HepG2 (cell line): ENCODE data around the gene KRTAP12-2. TPM values are rescaled to one million over a fixed set of nuclear protein-coding genes. Genes with fewer than 3 reads are reported as not detected.

Experiments used
- BORCS8-MEF2B ChIP-seq: sonication (generic); formaldehyde crosslinking; IDR thresholded peaks from 2 replicates; pipeline ENCODE4 v1.8.0; 2022; ENCODE audit warnings: mild to moderate bottlenecking, missing genetic modification reagents
- FOXM1 ChIP-seq: sonication (generic); formaldehyde crosslinking; IDR thresholded peaks from 2 replicates; pipeline ENCODE4 v1.5.0; 2020; ENCODE audit warnings: missing genetic modification reagents
- FOXP1 ChIP-seq, 2 experiments: fragments of 450-650 bp in 1 of 2; IDR thresholded peaks; 2 replicates each; pipeline ENCODE4 v1.6.1; 2017 to 2018; ENCODE audit warnings: antibody characterized with exemption in 1 of 2
- HNF1B ChIP-seq: sonication (generic); formaldehyde crosslinking; IDR thresholded peaks from 2 replicates; pipeline ENCODE4 v1.5.1; 2020; ENCODE audit warnings: mild to moderate bottlenecking, moderate library complexity, missing genetic modification reagents
- NR2F1 ChIP-seq, 2 experiments: fragments of 450-650 bp in 1 of 2; formaldehyde crosslinking in 1 of 2; IDR thresholded peaks; 2 replicates each; pipeline versions ENCODE4 v1.5.0 to v1.6.1; 2016 to 2020; ENCODE audit warnings: mild to moderate bottlenecking in 1 of 2, missing compliant biosample characterization in 1 of 2, missing genetic modification reagents in 1 of 2, moderate library complexity in 1 of 2
- NRL ChIP-seq: sonication (generic); formaldehyde crosslinking; IDR thresholded peaks from 2 replicates; pipeline ENCODE4 v1.5.0; 2020; ENCODE audit warnings: missing genetic modification reagents, mild to moderate bottlenecking, moderate library complexity, borderline replicate concordance
- PRPF4 ChIP-seq: fragments of 200-400 bp; formaldehyde crosslinking; IDR thresholded peaks from 2 replicates; pipeline ENCODE4 v1.6.1; 2016; ENCODE audit warnings: low read length, low read depth; ENCODE audit not compliant: poor library complexity, severe bottlenecking
- RFX1 ChIP-seq: fragments of 450-650 bp; IDR thresholded peaks from 2 replicates; pipeline ENCODE4 v1.6.1; 2017
- RORA ChIP-seq: sonication (generic); formaldehyde crosslinking; IDR thresholded peaks from 2 replicates; pipeline ENCODE4 v1.5.0; 2020; ENCODE audit warnings: mild to moderate bottlenecking, missing genetic modification reagents, moderate library complexity
- RXRB ChIP-seq: IDR thresholded peaks from 2 replicates; pipeline ENCODE4 v1.6.1; 2016; ENCODE audit warnings: borderline replicate concordance, missing genetic modification reagents, missing compliant biosample characterization
- SIN3A ChIP-seq: IDR thresholded peaks from 2 replicates; pipeline ENCODE4 v1.6.1; 2011; ENCODE audit warnings: low read depth, mild to moderate bottlenecking, control low read depth, low read length, borderline replicate concordance
- SMAD9 ChIP-seq: sonication (generic); formaldehyde crosslinking; IDR thresholded peaks from 2 replicates; pipeline ENCODE4 v1.5.1; 2020; ENCODE audit warnings: mild to moderate bottlenecking, missing genetic modification reagents
- ZBTB40 ChIP-seq, 2 experiments: fragments of 450-650 bp in 1 of 2; sonication (generic) in 1 of 2; formaldehyde crosslinking in 1 of 2; IDR thresholded peaks; 2 replicates each; pipeline versions ENCODE4 v1.6.1 to v1.8.0; 2016 to 2022; ENCODE audit warnings: antibody characterized with exemption in 1 of 2, mild to moderate bottlenecking in 1 of 2, missing genetic modification reagents in 1 of 2
- ZBTB46 ChIP-seq: sonication (generic); formaldehyde crosslinking; IDR thresholded peaks from 2 replicates; pipeline ENCODE4 v1.4.0; 2020; ENCODE audit warnings: mild to moderate bottlenecking, missing genetic modification reagents, borderline replicate concordance
- ZMYM4 ChIP-seq: sonication (generic); formaldehyde crosslinking; IDR thresholded peaks from 2 replicates; pipeline ENCODE4 v1.8.1; 2023; ENCODE audit warnings: mild to moderate bottlenecking, missing genetic modification reagents
- ZNF335 ChIP-seq: sonication (generic); formaldehyde crosslinking; IDR thresholded peaks from 2 replicates; pipeline ENCODE4 v1.4.0; 2020; ENCODE audit warnings: missing genetic modification reagents
- polyA plus RNA-seq, 8 experiments: library from polyadenylated mRNA; depleted of rRNA in 3 of 8; stranded (reverse) in 7 of 8; unstranded in 1 of 8; fragments of >200 nt; fragmentation: Illumina TruSeq in 4 of 8; extraction: Trizol in 4 of 8; gene quantifications; 2 replicates each; pipeline versions ENCODE4 v1.2.1 to v1.2.3, GENCODE V29; 2011 to 2016; ENCODE audit warnings: low read depth in 4 of 8, missing spikeins in 1 of 8, mixed read lengths in 1 of 8; ENCODE audit not compliant: insufficient read depth in 1 of 8
- total RNA-seq, 5 experiments: library from RNA; depleted of rRNA; stranded (reverse); fragments of >200 nt; fragmentation: Illumina TruSeq; extraction: Trizol; gene quantifications; 2 replicates each; pipeline ENCODE4 v1.2.3, GENCODE V29; 2016; ENCODE audit warnings: low read depth in 1 of 5

KRTAP12-2 gene
- total and polyA plus RNA-seq, 2 of the 13 experiments (the other 11 are each of a cell fraction or from before 2014, with no cell fraction given) = not detected

- TF ChIP-seq HNF1B (CRISPR knock-in tag) = peak; percentile 75
- TF ChIP-seq NR2F1 (CRISPR knock-in tag; IDR thresholded peaks at IDR 0.05) = 0 out of 4 replicates have a peak, but pooled peaks of 1 of the 2 experiments have one; percentile 7
- TF ChIP-seq ZBTB46 (CRISPR knock-in tag) = no peak
- no peak for TF ChIP-seq SIN3A
- peak; percentile 64; the same call in 1 of the 2 replicates for TF ChIP-seq ZNF335
- no peak for TF ChIP-seq ZBTB40 (IDR thresholded peaks at IDR 0.05)
- no peak for TF ChIP-seq ZBTB40 (CRISPR knock-in tag; IDR thresholded peaks at IDR 0.05)
- TF ChIP-seq FOXM1 (CRISPR knock-in tag) = no peak
- no peak for TF ChIP-seq FOXP1 (IDR thresholded peaks at IDR 0.05)
- 0 out of 2 replicates have a peak, but pooled peaks have one; percentile 25 for TF ChIP-seq FOXP1 (CRISPR knock-in tag; IDR thresholded peaks at IDR 0.05)
- TF ChIP-seq RXRB (CRISPR knock-in tag) = peak; percentile 59; the same call in 1 of the 2 replicates
- no peak for TF ChIP-seq PRPF4
- peak; percentile 46; the same call in 1 of the 2 replicates for TF ChIP-seq ZMYM4
- TF ChIP-seq NRL (CRISPR knock-in tag) = peak; percentile 64; the same call in 1 of the 2 replicates
- 0 out of 2 replicates have a peak, but pooled peaks have one; percentile 49 for TF ChIP-seq SMAD9 (CRISPR knock-in tag)
- TF ChIP-seq RFX1 = no peak
- no peak for TF ChIP-seq BORCS8-MEF2B (CRISPR knock-in tag)
- TF ChIP-seq RORA (CRISPR knock-in tag) = no peak
Observed at GRCh38 chr21:44702973-44703730, 36.4 kb upstream of the KRTAP12-2 start (continued).
